ENCODE data around the gene RAD52. TPM values are rescaled to one million over a fixed set of nuclear protein-coding genes. Genes with fewer than 3 reads are reported as not detected.

Gene RAD52
- total RNA-seq, 1 donor from 2014 or later = 9.3 TPM

DNA sequence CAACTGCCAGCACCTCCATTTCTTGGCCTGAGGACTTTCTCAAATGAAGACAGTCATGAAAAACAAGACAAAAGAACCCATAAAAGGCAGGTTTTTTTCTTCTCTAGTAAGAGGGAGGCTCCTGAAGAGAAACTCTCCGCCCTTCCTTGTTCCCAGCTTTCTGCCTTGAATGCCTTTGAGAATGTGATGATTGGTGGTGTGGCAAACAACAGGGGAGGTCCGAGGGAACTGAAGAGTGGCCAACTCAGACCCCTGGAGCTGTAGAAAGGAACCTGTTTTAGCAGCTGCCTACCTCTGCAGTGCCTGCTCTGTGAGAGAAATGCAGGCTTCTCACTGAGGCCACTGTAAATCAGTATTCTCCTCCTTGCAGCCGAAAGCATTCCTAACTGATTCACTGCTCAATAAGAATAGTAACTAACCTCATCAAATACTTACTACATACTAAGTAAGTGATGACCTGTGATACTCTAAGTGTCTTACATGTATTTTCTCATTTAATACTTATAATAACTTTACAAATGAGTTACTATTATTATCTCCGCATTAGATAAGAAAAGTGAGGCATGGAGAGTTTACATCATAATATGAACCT lies 24.9 kb upstream of the RAD52 start:
- no peak overlapping the region for H3K27ac ChIP-seq (replicated peaks)
- H3K4me1 ChIP-seq = no peaks in the 10 kb centered on the region
- no peaks in the 10 kb centered on the region for H3K36me3 ChIP-seq
- TF ChIP-seq, protein P1, sequence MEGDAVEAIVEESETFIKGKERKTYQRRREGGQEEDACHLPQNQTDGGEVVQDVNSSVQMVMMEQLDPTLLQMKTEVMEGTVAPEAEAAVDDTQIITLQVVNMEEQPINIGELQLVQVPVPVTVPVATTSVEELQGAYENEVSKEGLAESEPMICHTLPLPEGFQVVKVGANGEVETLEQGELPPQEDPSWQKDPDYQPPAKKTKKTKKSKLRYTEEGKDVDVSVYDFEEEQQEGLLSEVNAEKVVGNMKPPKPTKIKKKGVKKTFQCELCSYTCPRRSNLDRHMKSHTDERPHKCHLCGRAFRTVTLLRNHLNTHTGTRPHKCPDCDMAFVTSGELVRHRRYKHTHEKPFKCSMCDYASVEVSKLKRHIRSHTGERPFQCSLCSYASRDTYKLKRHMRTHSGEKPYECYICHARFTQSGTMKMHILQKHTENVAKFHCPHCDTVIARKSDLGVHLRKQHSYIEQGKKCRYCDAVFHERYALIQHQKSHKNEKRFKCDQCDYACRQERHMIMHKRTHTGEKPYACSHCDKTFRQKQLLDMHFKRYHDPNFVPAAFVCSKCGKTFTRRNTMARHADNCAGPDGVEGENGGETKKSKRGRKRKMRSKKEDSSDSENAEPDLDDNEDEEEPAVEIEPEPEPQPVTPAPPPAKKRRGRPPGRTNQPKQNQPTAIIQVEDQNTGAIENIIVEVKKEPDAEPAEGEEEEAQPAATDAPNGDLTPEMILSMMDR (IDR thresholded peaks at IDR 0.05; ENCODE audit: borderline replicate concordance) = no peak
- intact Hi-C loops (cut with micrococcal nuclease) = no loop called here
- DNase-seq = no peak
- no peaks in the 10 kb centered on the region for H3K27me3 ChIP-seq (ENCODE audit: low read depth)
- no peaks in the 10 kb centered on the region for H3K9me3 ChIP-seq (replicated peaks)
- no peak overlapping the region for H3K4me3 ChIP-seq

DNA sequence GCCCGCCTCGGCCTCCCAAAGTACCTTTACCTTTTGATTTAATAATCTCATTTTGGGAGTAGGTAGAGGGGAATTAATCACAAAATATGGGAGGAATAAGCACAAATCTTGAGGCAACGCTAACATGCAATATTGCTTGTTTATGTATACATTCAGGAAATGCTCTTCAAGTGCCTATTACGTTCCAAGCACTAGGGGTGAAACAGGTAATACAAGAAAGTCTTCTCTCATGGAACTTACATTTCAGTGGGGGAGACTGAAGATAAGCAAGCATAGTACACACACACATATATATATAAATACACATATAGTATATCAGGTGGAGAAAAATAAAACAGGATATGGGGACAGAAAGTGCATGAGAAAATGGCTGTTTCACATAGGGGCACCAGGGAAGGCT lies 22.5 kb upstream of the RAD52 start:
- intact Hi-C loops (cut with micrococcal nuclease) = no loop called here
- Histone ChIP-seq H3K27ac (replicated peaks) (no peak overlapping the region), H3K4me1 (no peaks in the 10 kb centered on the region), H3K4me3 (no peak overlapping the region), H3K9me3 (replicated peaks) (no peaks in the 10 kb centered on the region), H3K36me3 (no peaks in the 10 kb centered on the region), H3K27me3 (ENCODE audit: low read depth) (no peaks in the 10 kb centered on the region)
- no peak for DNase-seq
- TF ChIP-seq, protein P1 (IDR thresholded peaks at IDR 0.05; ENCODE audit: borderline replicate concordance) = no peak

DNA sequence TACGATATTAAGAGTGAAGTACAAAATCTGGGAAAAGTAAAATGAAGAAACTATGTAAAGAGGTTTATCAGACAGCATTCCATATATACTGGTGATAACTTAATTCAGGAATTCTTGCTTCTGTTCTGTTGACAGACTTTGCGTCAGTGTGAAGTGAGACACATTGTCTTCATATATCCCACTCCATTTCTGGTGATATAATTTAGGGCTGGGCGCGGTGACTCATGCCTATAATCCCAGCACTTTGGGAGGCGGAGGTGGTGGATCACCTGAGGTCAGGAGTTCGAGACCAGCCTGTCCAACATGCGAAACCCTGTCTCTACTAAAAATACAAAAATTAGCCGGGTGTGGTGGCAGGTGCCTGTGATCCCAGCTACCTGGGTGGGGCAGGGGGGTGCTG lies 20.3 kb upstream of the RAD52 start:
- TF ChIP-seq, protein P1 (IDR thresholded peaks at IDR 0.05; ENCODE audit: borderline replicate concordance) = no peak
- H3K4me3 ChIP-seq = no peak overlapping the region
- H3K4me1 ChIP-seq = no peaks in the 10 kb centered on the region
- H3K27me3 ChIP-seq (ENCODE audit: low read depth) = no peaks in the 10 kb centered on the region
- intact Hi-C loops (cut with micrococcal nuclease) = no loop called here
- no peak overlapping the region for H3K27ac ChIP-seq (replicated peaks)
- no peak for DNase-seq
- H3K36me3 ChIP-seq = no peaks in the 10 kb centered on the region
- no peaks in the 10 kb centered on the region for H3K9me3 ChIP-seq (replicated peaks)

DNA sequence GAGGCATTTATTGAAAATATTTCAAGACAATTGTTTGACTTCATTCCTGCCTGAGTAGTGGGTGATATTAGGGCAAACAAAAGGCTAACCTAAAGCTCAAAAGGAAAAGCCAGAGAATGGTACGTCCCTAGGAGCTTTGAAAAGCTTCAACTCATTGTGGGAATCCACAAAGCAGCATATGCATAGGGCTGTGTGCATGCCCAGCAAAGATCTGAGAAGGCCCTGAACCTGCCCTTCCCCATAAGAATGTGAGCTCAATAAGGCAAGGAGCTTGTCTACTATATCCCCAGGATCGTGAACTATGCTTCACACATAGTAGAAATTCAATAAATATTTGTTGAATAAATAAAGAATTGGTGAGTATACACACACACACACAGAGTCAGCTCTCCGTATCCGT lies 19.1 kb upstream of the RAD52 start:
- TF ChIP-seq, protein P1 (IDR thresholded peaks at IDR 0.05; ENCODE audit: borderline replicate concordance) = no peak
- no peaks in the 10 kb centered on the region for H3K36me3 ChIP-seq
- no peak for DNase-seq
- intact Hi-C loops (cut with micrococcal nuclease) = no loop called here
- H3K27ac ChIP-seq (replicated peaks) = no peak overlapping the region
- no peaks in the 10 kb centered on the region for H3K27me3 ChIP-seq (ENCODE audit: low read depth)
- H3K4me3 ChIP-seq = no peak overlapping the region
- no peaks in the 10 kb centered on the region for H3K4me1 ChIP-seq
- H3K9me3 ChIP-seq (replicated peaks) = no peaks in the 10 kb centered on the region

DNA sequence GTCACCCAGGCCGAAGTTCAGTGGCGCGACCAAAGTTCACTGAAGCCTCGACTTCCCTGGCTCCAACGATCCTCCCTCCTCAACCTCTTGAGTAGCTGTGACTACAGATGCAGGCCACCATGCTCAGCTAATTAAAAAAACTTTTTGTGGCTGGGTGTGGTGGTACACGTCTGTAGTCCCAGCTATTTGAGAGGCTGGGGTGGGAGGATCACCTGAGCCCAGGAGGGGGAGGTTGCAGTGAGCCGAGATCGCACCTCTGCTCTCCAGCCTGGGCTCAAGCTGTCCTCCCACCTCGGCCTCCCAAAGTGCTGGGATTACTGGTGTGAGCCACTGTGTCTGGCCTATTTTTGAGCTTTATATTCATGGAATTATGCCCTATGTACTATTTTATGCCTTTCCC lies 18.1 kb upstream of the RAD52 start:
- no peak for DNase-seq
- Histone ChIP-seq H3K36me3 (no peaks in the 10 kb centered on the region), H3K4me1 (no peaks in the 10 kb centered on the region), H3K4me3 (no peak overlapping the region), H3K27ac (replicated peaks) (no peak overlapping the region), H3K27me3 (ENCODE audit: low read depth) (no peaks in the 10 kb centered on the region), H3K9me3 (replicated peaks) (no peaks in the 10 kb centered on the region)
- intact Hi-C loops (cut with micrococcal nuclease) = no loop called here
- TF ChIP-seq, protein P1 (IDR thresholded peaks at IDR 0.05; ENCODE audit: borderline replicate concordance) = no peak

Data from left ventricle myocardium inferior (tissue), 1 donor.